Thoracic aorta (tissue), 2 donors: ENCODE measurements around the gene CXCL16. TPM values are rescaled to one million over a fixed set of nuclear protein-coding genes. Genes with fewer than 3 reads are reported as not detected.
A peak's percentile ranks its signal among the peaks of the same experiment; 100 is the strongest.
"Not testable (repeated sequence)": the region's sequence is repeated elsewhere in the genome, so short reads cannot be mapped to it uniquely, and the experiment has no call there.

Experiments used
- ATAC-seq: fragments of 150-250 bp; one replicate; pipeline ENCODE4 v1.8.0; 2017; ENCODE audit warnings: low read depth; ENCODE audit not compliant: insufficient number of reproducible peaks, low FRiP score
- DNase-seq: peaks from one replicate; pipeline ENCODE4 v3.0.0-alpha.2; 2020; ENCODE audit warnings: low spot score
- H3K27ac ChIP-seq, 2 donors: fragments of 200-600 bp; sonication (generic); 1 replicate in 1 of 2; 2 replicates in 1 of 2; pipeline ENCODE4 v1.5.1; 2016; ENCODE audit warnings: mild to moderate bottlenecking in 2 of 2, moderate library complexity in 2 of 2
- H3K27me3 ChIP-seq: fragments of 200-600 bp; sonication (generic); replicated peaks from 2 replicates; pipeline ENCODE4 v1.6.0; 2016; ENCODE audit warnings: mild to moderate bottlenecking; ENCODE audit not compliant: insufficient read depth
- H3K36me3 ChIP-seq: fragments of 200-600 bp; sonication (generic); one replicate; pipeline ENCODE4 v1.5.1; 2016
- H3K4me1 ChIP-seq, 2 donors: fragments of 200-600 bp; sonication (generic); 1 replicate in 1 of 2; 2 replicates in 1 of 2; pipeline versions ENCODE4 v1.5.1 to v1.6.0; 2016; ENCODE audit warnings: low read depth in 2 of 2, mild to moderate bottlenecking in 1 of 2; ENCODE audit not compliant: control insufficient read depth in 1 of 2
- H3K4me3 ChIP-seq: fragments of 200-600 bp; sonication (generic); 2 replicates; pipeline ENCODE4 v1.5.1; 2016; ENCODE audit warnings: mild to moderate bottlenecking
- H3K9me3 ChIP-seq: fragments of 200-600 bp; sonication (generic); 2 replicates; pipeline ENCODE4 v1.5.1; 2016
- CTCF ChIP-seq: fragments of 200-600 bp; sonication (generic); IDR thresholded peaks from one replicate; pipeline ENCODE4 v1.5.1; 2019; ENCODE audit warnings: antibody characterized with exemption
- total RNA-seq, 2 donors: library from RNA; depleted of rRNA; stranded (reverse); fragments of >200 nt; gene quantifications; one replicate each; pipeline versions ENCODE4 v1.1.0 to v1.2.3, GENCODE V29; 2016

Gene CXCL16
- total RNA-seq, 2 donors from 2014 or later: 27.6 to 41.7 TPM

GRCh38 chr17:4696437-4696805, 43.3 kb downstream of the CXCL16 start:
- Histone ChIP-seq H3K27ac (no peak overlapping the region), H3K9me3 (no peaks in the 10 kb centered on the region), H3K4me3 (no peak overlapping the region), H3K4me1 (no peaks in the 10 kb centered on the region), H3K27me3 (no peaks in the 10 kb centered on the region), H3K36me3 (peaks cover 4% of the 10 kb centered on the region)
- no peak for TF ChIP-seq CTCF
- DNase-seq: no peak
- no peak for ATAC-seq

DNA sequence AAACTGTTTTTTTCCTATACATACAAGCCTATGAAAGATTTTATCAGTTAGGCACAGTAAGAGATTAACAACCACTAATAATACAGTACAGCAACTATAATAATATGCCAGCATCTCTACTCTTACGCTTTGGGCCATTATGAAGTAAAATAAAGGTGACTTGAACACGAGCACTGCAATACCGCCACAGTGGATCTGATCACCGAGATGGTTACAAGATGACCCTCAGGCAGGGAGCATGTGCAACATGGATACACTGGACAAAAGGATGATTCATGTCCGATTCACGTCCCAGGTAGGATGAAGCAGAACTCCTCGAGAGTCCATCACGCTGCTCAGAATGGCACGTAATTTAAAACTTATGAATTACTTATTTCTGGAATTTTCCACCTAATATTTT, 46.3 kb downstream of the CXCL16 start:
- no peak overlapping the region for H3K27ac ChIP-seq
- no peaks in the 10 kb centered on the region for H3K4me1 ChIP-seq
- peaks cover 11% of the 10 kb centered on the region for H3K36me3 ChIP-seq
- DNase-seq (no peak), ATAC-seq (no peak)
- no peak overlapping the region for H3K4me3 ChIP-seq
- TF ChIP-seq CTCF: no peak
- no peaks in the 10 kb centered on the region for H3K27me3 ChIP-seq
- H3K9me3 ChIP-seq: no peaks in the 10 kb centered on the region

- Histone ChIP-seq H3K36me3 (peaks cover 6% of the 10 kb centered on the region), H3K27me3 (no peaks in the 10 kb centered on the region), H3K27ac (no peak overlapping the region), H3K4me1 (no peaks in the 10 kb centered on the region), H3K9me3 (no peaks in the 10 kb centered on the region), H3K4me3 (no peak overlapping the region)
- no peak for TF ChIP-seq CTCF
- no peak for DNase-seq
- ATAC-seq: no peak
These were observed 48.0 kb downstream of the CXCL16 start for GRCh38 chr17:4691686-4692085.

DNA sequence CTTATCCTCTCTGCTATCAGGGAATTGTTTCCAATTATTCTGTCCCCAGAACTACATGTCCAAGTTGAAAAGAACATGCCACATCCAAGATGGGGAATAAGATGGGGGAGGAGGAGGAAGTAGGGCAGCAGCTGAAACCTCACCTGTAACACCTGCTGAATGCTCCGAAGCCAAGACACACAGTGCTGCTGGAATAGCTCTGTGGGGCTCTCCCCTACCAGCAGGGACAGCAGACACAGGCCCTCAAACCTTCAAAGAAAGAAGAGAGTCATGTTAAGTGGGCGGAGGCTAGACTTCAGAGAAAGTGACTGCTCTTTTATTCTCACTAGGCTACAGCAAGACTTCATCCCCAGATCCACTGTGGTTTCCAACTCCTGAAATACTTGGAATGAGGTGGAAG, 49.0 kb downstream of the CXCL16 start:
- no peak overlapping the region for H3K4me3 ChIP-seq
- no peaks in the 10 kb centered on the region for H3K27me3 ChIP-seq
- no peak for TF ChIP-seq CTCF
- peaks cover 6% of the 10 kb centered on the region for H3K36me3 ChIP-seq
- ATAC-seq (no peak), DNase-seq (no peak)
- H3K9me3 ChIP-seq: no peaks in the 10 kb centered on the region
- H3K4me1 ChIP-seq: no peaks in the 10 kb centered on the region
- no peak overlapping the region for H3K27ac ChIP-seq

- H3K27me3 ChIP-seq, H3K36me3 ChIP-seq, ATAC-seq, DNase-seq, H3K4me1 ChIP-seq, H3K27ac ChIP-seq, H3K9me3 ChIP-seq, H3K4me3 ChIP-seq: not testable (repeated sequence)
These were observed 49.9 kb downstream of the CXCL16 start for GRCh38 chr17:4689872-4690271.

GRCh38 chr17:4683739-4684138, 56.0 kb downstream of the CXCL16 start:
- H3K4me1 ChIP-seq, DNase-seq, H3K9me3 ChIP-seq, H3K4me3 ChIP-seq, H3K27me3 ChIP-seq: not testable (repeated sequence)
- peaks cover 22% of the 10 kb centered on the region for H3K36me3 ChIP-seq
- H3K27ac ChIP-seq: peak overlapping the region; percentile 55 to 56
- ATAC-seq: peak; percentile 85

Other genes with a start within 250 kb of the CXCL16 start
- 10 to 100 TPM in 1 of 2 donors, 1 to 10 TPM in 1; 9.1 to 23.9 TPM for gene SPNS2, start 241.0 kb downstream of the CXCL16 start, total RNA-seq
- 10 to 100 TPM; 47.4 to 92.6 TPM for gene MYBBP1A, start 184.5 kb downstream of the CXCL16 start, total RNA-seq
- gene GGT6, start 179.4 kb downstream of the CXCL16 start, total RNA-seq: not detected
- gene SMTNL2, start 155.4 kb downstream of the CXCL16 start, total RNA-seq: 1 to 10 TPM; 2.6 to 2.8 TPM
- not detected for gene ALOX15, start 98.2 kb downstream of the CXCL16 start, total RNA-seq
- 10 to 100 TPM; 21.1 to 71.2 TPM for gene PELP1, start 35.8 kb downstream of the CXCL16 start, total RNA-seq
- 10 to 100 TPM; 64.5 to 66.3 TPM for gene ARRB2, start 29.3 kb downstream of the CXCL16 start, total RNA-seq
- 10 to 100 TPM; 18.8 to 21.9 TPM for gene MED11, start 8.5 kb downstream of the CXCL16 start, total RNA-seq
- 1 to 10 TPM; 2.5 to 5.8 TPM for gene ZMYND15, start 95 bp downstream of the CXCL16 start, total RNA-seq
- not detected for gene TM4SF5, start 32.0 kb upstream of the CXCL16 start, total RNA-seq
- 1 to 10 TPM; 5.9 to 8.3 TPM for gene VMO1, start 46.4 kb upstream of the CXCL16 start, total RNA-seq
- not detected for gene GLTPD2, start 49.0 kb upstream of the CXCL16 start, total RNA-seq
- 100 to 1,000 TPM in 1 of 2 donors, 10 to 100 TPM in 1; 70.0 to 160 TPM for gene PSMB6, start 56.2 kb upstream of the CXCL16 start, total RNA-seq
- gene PLD2, start 67.2 kb upstream of the CXCL16 start, total RNA-seq: 10 to 100 TPM; 38.3 to 75.3 TPM
- 10 to 100 TPM; 44.0 to 45.0 TPM for gene MINK1, start 93.4 kb upstream of the CXCL16 start, total RNA-seq
- gene C17orf107, start 159.6 kb upstream of the CXCL16 start, total RNA-seq: 1 to 10 TPM; 1.9 to 5.6 TPM
- 1 to 10 TPM in 1 of 2 donors, not detected in 1; 4.1 TPM for gene CHRNE, start 163.2 kb upstream of the CXCL16 start, total RNA-seq
- not detected for gene GP1BA, start 192.3 kb upstream of the CXCL16 start, total RNA-seq
- 10 to 100 TPM; 27.0 to 39.7 TPM for gene SLC25A11, start 200.1 kb upstream of the CXCL16 start, total RNA-seq
- gene RNF167, start 200.3 kb upstream of the CXCL16 start, total RNA-seq: 10 to 100 TPM; 32.4 to 38.3 TPM
- 1,000 to 10,000 TPM in 1 of 2 donors, 100 to 1,000 TPM in 1; 806 to 1,230 TPM for gene PFN1, start 208.6 kb upstream of the CXCL16 start, total RNA-seq
- gene ENO3, start 211.2 kb upstream of the CXCL16 start, total RNA-seq: 1 to 10 TPM; 2.5 to 2.7 TPM
- gene SPAG7, start 227.9 kb upstream of the CXCL16 start, total RNA-seq: 10 to 100 TPM; 32.3 to 43.1 TPM
- gene CAMTA2, start 247.7 kb upstream of the CXCL16 start, total RNA-seq: 10 to 100 TPM; 31.3 to 34.0 TPM